Daoy (cell line): ENCODE data around the gene UFSP1. TPM values are rescaled to one million over a fixed set of nuclear protein-coding genes. Genes with fewer than 3 reads are reported as not detected.
"Not testable (repeated sequence)": the region's sequence is repeated elsewhere in the genome, so short reads cannot be mapped to it uniquely, and the experiment has no call there.

ENCODE experiments used
- DNase-seq: peaks from one replicate; pipeline ENCODE4 v3.0.0-alpha.2; 2015; ENCODE audit warnings: low read depth
- total RNA-seq: library from RNA; depleted of rRNA; stranded (reverse); fragments of >200 nt; shearing (Covaris generic); gene quantifications from 2 replicates; pipeline ENCODE4 v1.2.3, GENCODE V29; 2014; rRNA removed

UFSP1 gene
- 4.8 and 6.1 TPM in 2 replicates for total RNA-seq

- DNase-seq: no peak
Observed at GRCh38 chr7:100888988-100889750, at the start of gene UFSP1. Gene UFSP1 (minus strand): TSS chr7:100889715. CDS start chr7:100889271, 444 bp downstream.

- DNase-seq: not testable (repeated sequence)
Observed at GRCh38 chr7:100936167-100936566, 46.7 kb upstream of the UFSP1 start.

- not testable (repeated sequence) for DNase-seq
Observed at GRCh38 chr7:100935381-100935780, 45.9 kb upstream of the UFSP1 start.

- DNase-seq: no peak
Observed at GRCh38 chr7:100933734-100934133, 44.2 kb upstream of the UFSP1 start.

GRCh38 chr7:100929808-100930174 lies 40.3 kb upstream of the UFSP1 start:
- no peak for DNase-seq

- not testable (repeated sequence) for DNase-seq
Observed at GRCh38 chr7:100923616-100924015, 34.1 kb upstream of the UFSP1 start.

GRCh38 chr7:100921039-100921438 lies 31.5 kb upstream of the UFSP1 start:
- DNase-seq: no peak

GRCh38 chr7:100919779-100920437 lies 30.4 kb upstream of the UFSP1 start:
- not testable (repeated sequence) for DNase-seq

- DNase-seq: not testable (repeated sequence)
Observed at GRCh38 chr7:100919335-100919734, 29.8 kb upstream of the UFSP1 start.

- peak; percentile 80 for DNase-seq
Observed at GRCh38 chr7:100914879-100915447, 25.4 kb upstream of the UFSP1 start.

GRCh38 chr7:100914208-100914878 lies 24.8 kb upstream of the UFSP1 start:
- DNase-seq: no peak

- DNase-seq: no peak
Observed at GRCh38 chr7:100911484-100911883, 22.0 kb upstream of the UFSP1 start.

GRCh38 chr7:100910443-100910842 lies 20.9 kb upstream of the UFSP1 start:
- DNase-seq: not testable (repeated sequence)

- no peak for DNase-seq
Observed at GRCh38 chr7:100908512-100908911, 19.0 kb upstream of the UFSP1 start.

- DNase-seq: no peak
Observed at GRCh38 chr7:100902638-100903037, 13.1 kb upstream of the UFSP1 start.

- no peak for DNase-seq
Observed at GRCh38 chr7:100901921-100902332, 12.4 kb upstream of the UFSP1 start.

- no peak for DNase-seq
Observed at GRCh38 chr7:100900978-100901377, 11.5 kb upstream of the UFSP1 start.

GRCh38 chr7:100899432-100899831 lies 9.9 kb upstream of the UFSP1 start:
- no peak for DNase-seq

- DNase-seq: no peak
Observed at GRCh38 chr7:100897772-100898454, 8.4 kb upstream of the UFSP1 start.

GRCh38 chr7:100896732-100897608 lies 7.5 kb upstream of the UFSP1 start:
- peak; percentile 49 for DNase-seq
